DND-41 (cell line): ENCODE results near the gene HDAC11.

Experiments used
- CTCF ChIP-seq: IDR thresholded peaks from 2 replicates; pipeline ENCODE4 v1.5.1; 2012; ENCODE audit warnings: borderline replicate concordance, low read length, moderate library complexity, mild to moderate bottlenecking; ENCODE audit not compliant: poor library complexity, severe bottlenecking; ENCODE audit errors: extremely low read depth
- EZH2 ChIP-seq: IDR thresholded peaks from 3 replicates; pipeline ENCODE4 v1.6.1; 2012; ENCODE audit warnings: borderline replicate concordance, low read depth, mild to moderate bottlenecking, moderate library complexity, low read length, inconsistent platforms; ENCODE audit not compliant: severe bottlenecking

GRCh38 chr3:13459605-13460340 lies 20.3 kb upstream of the HDAC11 start:
- no peak for TF ChIP-seq EZH2
- TF ChIP-seq CTCF: no peak
